Right lobe of liver (tissue), 6 donors: ENCODE results near the gene RCAN2. TPM values are rescaled to one million over a fixed set of nuclear protein-coding genes. Genes with fewer than 3 reads are reported as not detected.

ENCODE experiments used
- ATAC-seq, 4 donors: fragments of 200-7000 bp; cut with Tn5 transposase; one replicate each; pipeline ENCODE4 v1.9.1; 2020; ENCODE audit warnings: mild to moderate bottlenecking in 4 of 4, moderate library complexity in 4 of 4
- DNase-seq, 3 donors: peaks; one replicate each; pipeline ENCODE4 v3.0.0-alpha.2; 2020
- H3K27ac ChIP-seq, 3 donors: fragments of 200-600 bp; one replicate each; pipeline ENCODE4 v1.8.0; 2022
- H3K27me3 ChIP-seq, 2 donors: fragments of 200-600 bp; one replicate each; pipeline ENCODE4 v1.8.0; 2022
- H3K36me3 ChIP-seq, 4 donors: fragments of 200-600 bp; sonication (generic) in 1 of 4; one replicate each; pipeline versions ENCODE4 v1.5.1 to v1.8.0; 2017 to 2022; ENCODE audit warnings: control low read depth in 1 of 4
- H3K4me1 ChIP-seq, 4 donors: fragments of 200-600 bp; sonication (generic) in 1 of 4; one replicate each; pipeline versions ENCODE4 v1.5.1 to v1.8.0; 2017 to 2022; ENCODE audit warnings: control low read depth in 1 of 4
- H3K4me3 ChIP-seq, 3 donors: fragments of 200-600 bp; one replicate each; pipeline ENCODE4 v1.8.0; 2022
- H3K9me3 ChIP-seq, 4 donors: fragments of 200-600 bp; sonication (generic) in 1 of 4; one replicate each; pipeline versions ENCODE4 v1.5.1 to v1.8.0; 2017 to 2022; ENCODE audit warnings: control low read depth in 1 of 4
- CTCF ChIP-seq, 4 donors: fragments of 200-600 bp in 3 of 4; fragments of 450-650 bp in 1 of 4; IDR thresholded peaks; one replicate each; pipeline versions ENCODE4 v1.5.1 to v1.8.0; 2016 to 2022; ENCODE audit warnings: antibody characterized with exemption in 4 of 4, mild to moderate bottlenecking in 2 of 4
- POLR2A ChIP-seq: fragments of 450-650 bp; IDR thresholded peaks from one replicate; pipeline ENCODE4 v1.6.1; 2017; ENCODE audit warnings: antibody characterized with exemption, mild to moderate bottlenecking
- WGBS: methylation state at CpG from one replicate; pipeline ENCODE4 v1.1.6; 2018; ENCODE audit warnings: low coverage, low lambda C conversion rate; ENCODE audit not compliant: insufficient coverage; ENCODE audit errors: missing lambda C conversion rate; 5-methylcytosine and 5-hydroxymethylcytosine counted together
- intact Hi-C, 2 donors: fragments of 100-400 bp; cut with DNase I; formaldehyde crosslinking; loops; one replicate each; pipeline versions ENCODE4 v1.11.2 to v1.14.1; 2022
- total RNA-seq, 6 experiments: library from RNA; depleted of rRNA in 2 of 6; stranded (reverse); fragments of >200 nt in 2 of 6; fragmentation: NEBNext Ultra II Directional in 3 of 6; extraction: Animal tissue kit (Norgen Biotek cat#: 25700) in 3 of 6; gene quantifications; one replicate each; pipeline versions ENCODE4 v1.1.0 to v1.2.4, GENCODE V29; 2016 to 2023
- donor health status: DM: no; HTN: yes; CAD: no.
- donor health status: DM: no; HTN: no; CAD: no.
- donor health status: DM: no; HTN: no; CAD: no.
- donor health status: DM: no; HTN: yes; CAD: no.
- donor health status: DM: no; HTN: yes; CAD: no.

Gene RCAN2
- total RNA-seq, 6 experiments from 2014 or later, result 0.77 to 4.5 (median 1.9) TPM

GRCh38 chr6:46331461-46331860 is 159.8 kb downstream of the RCAN2 start:
- ATAC-seq, result no peak
- Histone ChIP-seq H3K27ac (no peak overlapping the region), H3K36me3 (no peaks in the 10 kb centered on the region), H3K9me3 (no peaks in the 10 kb centered on the region), H3K4me3 (no peak overlapping the region), H3K4me1 (no peaks in the 10 kb centered on the region), H3K27me3 (no peaks in the 10 kb centered on the region)
- no peak for DNase-seq
- TF ChIP-seq CTCF (IDR thresholded peaks at IDR 0.05), result no peak
- no peak for TF ChIP-seq POLR2A
- intact Hi-C loops, result no loop called here

- H3K36me3 ChIP-seq, result no peaks in the 10 kb centered on the region
- peak in 1 of 4 donors; percentile 31 for ATAC-seq
- H3K27me3 ChIP-seq, result no peaks in the 10 kb centered on the region
- intact Hi-C loops, result no loop called here
- H3K4me1 ChIP-seq, result no peaks in the 10 kb centered on the region
- 40% methylated on average over 2 of the region's 2 CpGs for WGBS
- no peaks in the 10 kb centered on the region for H3K9me3 ChIP-seq
- no peak overlapping the region for H3K27ac ChIP-seq
- TF ChIP-seq CTCF (IDR thresholded peaks at IDR 0.05) (no peak), POLR2A (no peak)
- no peak overlapping the region for H3K4me3 ChIP-seq
- no peak for DNase-seq
These were observed 161.7 kb downstream of the RCAN2 start for GRCh38 chr6:46329568-46329967.

- Histone ChIP-seq H3K9me3 (no peaks in the 10 kb centered on the region), H3K27me3 (no peaks in the 10 kb centered on the region), H3K27ac (no peak overlapping the region), H3K4me1 (no peaks in the 10 kb centered on the region), H3K36me3 (no peaks in the 10 kb centered on the region), H3K4me3 (no peak overlapping the region)
- intact Hi-C loops, result no loop called here
- TF ChIP-seq CTCF (IDR thresholded peaks at IDR 0.05) (no peak), POLR2A (no peak)
- peak; percentile 23 to 58 (median 39) for ATAC-seq
- no peak for DNase-seq
- 24% methylated on average over 3 of the region's 3 CpGs for WGBS
These were observed 163.5 kb downstream of the RCAN2 start for GRCh38 chr6:46327779-46328178.

DNA sequence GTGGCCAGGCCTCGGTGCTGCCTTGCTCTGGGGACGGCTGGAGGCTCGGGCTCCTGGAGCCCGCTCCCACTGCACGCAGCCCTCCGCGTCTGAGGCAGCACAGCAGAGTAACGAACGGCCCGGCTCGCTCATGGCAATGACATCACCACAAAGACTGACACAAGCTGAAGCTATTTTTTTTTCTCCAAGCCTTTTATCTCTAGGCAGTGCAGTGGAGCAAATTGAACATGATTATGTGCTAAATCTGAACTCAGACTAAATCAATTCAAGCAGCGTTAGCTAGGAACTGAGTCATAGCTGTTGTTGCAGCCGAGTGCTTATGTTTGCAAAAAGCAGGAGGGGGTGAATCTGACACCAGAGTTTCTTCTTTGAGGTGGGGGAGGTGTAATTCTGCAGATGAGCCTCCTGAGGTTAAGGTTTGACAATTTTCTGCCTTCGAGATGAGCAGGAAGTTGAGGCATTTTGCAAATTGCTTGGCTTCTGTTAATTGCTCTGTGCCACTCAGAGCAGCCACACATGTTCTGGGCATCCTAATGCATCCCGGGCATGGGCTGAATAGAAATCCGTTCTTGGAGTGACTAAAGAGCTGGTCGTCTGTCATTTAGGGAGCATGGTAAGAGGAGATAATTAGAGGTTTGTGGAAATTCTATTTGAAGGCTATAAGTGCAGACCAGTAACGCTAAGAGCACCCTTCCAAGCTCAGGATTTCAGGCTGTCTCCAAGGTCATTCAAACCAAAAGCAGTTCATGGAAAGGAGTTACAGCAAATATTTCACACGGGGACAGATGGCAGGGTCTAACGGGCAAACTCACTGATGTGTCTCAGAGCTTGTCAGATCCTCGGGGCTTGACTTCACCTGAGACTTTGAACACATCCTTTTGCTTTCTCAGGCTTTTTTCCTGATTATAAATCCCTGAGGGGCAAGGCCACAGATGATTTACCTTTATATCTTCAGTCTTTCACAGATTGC is 165.4 kb downstream of the RCAN2 start:
- intact Hi-C loops, result no loop called here
- no peak overlapping the region for H3K4me3 ChIP-seq
- no peaks in the 10 kb centered on the region for H3K9me3 ChIP-seq
- no peak overlapping the region for H3K27ac ChIP-seq
- DNase-seq (no peak), ATAC-seq (no peak)
- H3K27me3 ChIP-seq, result no peaks in the 10 kb centered on the region
- TF ChIP-seq CTCF (IDR thresholded peaks at IDR 0.05) (no peak), POLR2A (no peak)
- no peaks in the 10 kb centered on the region for H3K36me3 ChIP-seq
- no peaks in the 10 kb centered on the region for H3K4me1 ChIP-seq
- WGBS, result 73% methylated on average over 16 of the region's 21 CpGs
